Neural cell (in vitro differentiated cells): ENCODE data around the gene CRB3. TPM values are rescaled to one million over a fixed set of nuclear protein-coding genes. Genes with fewer than 3 reads are reported as not detected.

ENCODE experiments used
- H2AFZ ChIP-seq: fragments of 200-600, 300-800 bp; sonication (generic), shearing (Covaris generic); 2 replicates; pipeline ENCODE4 v1.6.0; 2014; ENCODE audit warnings: low read depth, mild to moderate bottlenecking, antibody characterized with exemption, low read length, moderate library complexity
- H3F3A ChIP-seq: fragments of 200-600 bp; shearing (Covaris generic); 2 replicates; pipeline ENCODE4 v1.6.1; 2016; ENCODE audit warnings: mild to moderate bottlenecking, moderate library complexity, mixed read lengths, antibody characterized with exemption, low read length; ENCODE audit not compliant: insufficient read depth, poor library complexity, severe bottlenecking
- H3K27ac ChIP-seq: fragments of 200-600, 300-800 bp; sonication (generic), shearing (Covaris generic); 2 replicates; pipeline ENCODE4 v1.5.1; 2014; ENCODE audit warnings: mild to moderate bottlenecking, low read length, moderate library complexity
- H3K27me3 ChIP-seq: fragments of 300-800, 200-600 bp; sonication (generic), shearing (Covaris generic); 2 replicates; pipeline ENCODE4 v1.6.0; 2014; ENCODE audit warnings: mild to moderate bottlenecking, low read depth, low read length, moderate library complexity; ENCODE audit not compliant: insufficient read depth
- H3K36me3 ChIP-seq: fragments of 300-800, 200-600 bp; sonication (generic), shearing (Covaris generic); 2 replicates; pipeline ENCODE4 v1.5.1; 2014; ENCODE audit warnings: mild to moderate bottlenecking, antibody characterized with exemption, low read length, moderate library complexity; ENCODE audit not compliant: insufficient read depth
- H3K4me2 ChIP-seq: fragments of 300-800, 200-600 bp; sonication (generic), shearing (Covaris generic); 2 replicates; pipeline ENCODE4 v1.6.0; 2014; ENCODE audit warnings: mild to moderate bottlenecking, low read length
- H3K4me3 ChIP-seq: fragments of 300-800, 200-600 bp; sonication (generic), shearing (Covaris generic); 2 replicates; pipeline ENCODE4 v1.5.1; 2014; ENCODE audit warnings: mild to moderate bottlenecking, low read length, moderate library complexity
- H3K79me2 ChIP-seq: fragments of 200-600 bp; shearing (Covaris generic); replicated peaks from 2 replicates; pipeline ENCODE4 v1.6.0; 2014; ENCODE audit warnings: mild to moderate bottlenecking, low read length, moderate library complexity; ENCODE audit not compliant: insufficient read depth
- H3K9ac ChIP-seq: fragments of 300-800, 200-600 bp; sonication (generic), shearing (Covaris generic); 2 replicates; pipeline ENCODE4 v1.6.1; 2016; ENCODE audit warnings: mild to moderate bottlenecking, low read length, mixed read lengths
- H3K9me2 ChIP-seq: fragments of 200-600 bp; shearing (Covaris generic); 2 replicates; pipeline ENCODE4 v1.6.1; 2016; ENCODE audit warnings: mild to moderate bottlenecking, low read length, mixed read lengths; ENCODE audit not compliant: insufficient read depth
- H3K9me3 ChIP-seq: fragments of 200-600, 300-800 bp; sonication (generic), shearing (Covaris generic); 2 replicates; pipeline ENCODE4 v1.6.1; 2016; ENCODE audit warnings: mild to moderate bottlenecking, mixed run types, low read length, moderate library complexity, mixed read lengths
- H4K20me1 ChIP-seq: fragments of 200-600 bp; shearing (Covaris generic); 2 replicates; pipeline ENCODE4 v1.6.1; 2016; ENCODE audit warnings: mild to moderate bottlenecking, mixed run types; ENCODE audit not compliant: insufficient read depth
- CTCF ChIP-seq: fragments of 450-650 bp; IDR thresholded peaks from 2 replicates; pipeline ENCODE4 v1.5.1; 2014; ENCODE audit warnings: antibody characterized with exemption, mild to moderate bottlenecking, moderate library complexity; ENCODE audit not compliant: poor library complexity, severe bottlenecking
- EP300 ChIP-seq: fragments of 450-650 bp; conservative IDR thresholded peaks from 2 replicates; pipeline ENCODE4 v1.6.1; 2014; ENCODE audit warnings: antibody characterized with exemption, mild to moderate bottlenecking, moderate library complexity; ENCODE audit not compliant: poor library complexity, severe bottlenecking
- EZH2 ChIP-seq: fragments of 200-600, 300-800 bp; shearing (Covaris generic), sonication (generic); IDR thresholded peaks from 2 replicates; pipeline ENCODE4 v1.6.1; 2014; ENCODE audit warnings: antibody characterized with exemption, low read length, borderline replicate concordance, mild to moderate bottlenecking; ENCODE audit not compliant: insufficient read depth, poor library complexity, severe bottlenecking
- MXI1 ChIP-seq: fragments of 450-650 bp; conservative IDR thresholded peaks from 2 replicates; pipeline ENCODE4 v1.6.1; 2014; ENCODE audit warnings: antibody characterized with exemption, mild to moderate bottlenecking; ENCODE audit not compliant: poor library complexity, severe bottlenecking
- POLR2AphosphoS5 ChIP-seq: IDR thresholded peaks from 2 replicates; pipeline ENCODE4 v1.6.1; 2012
- RAD21 ChIP-seq: fragments of 450-650 bp; conservative IDR thresholded peaks from 2 replicates; pipeline ENCODE4 v1.6.1; 2014; ENCODE audit warnings: antibody characterized with exemption, mild to moderate bottlenecking, moderate library complexity
- REST ChIP-seq: IDR thresholded peaks from 2 replicates; pipeline ENCODE4 v1.6.1; 2012; ENCODE audit warnings: borderline replicate concordance
- SMC3 ChIP-seq: fragments of 450-650 bp; conservative IDR thresholded peaks from 2 replicates; pipeline ENCODE4 v1.6.1; 2014; ENCODE audit warnings: antibody characterized with exemption, mild to moderate bottlenecking, moderate library complexity; ENCODE audit not compliant: poor library complexity
- TAF1 ChIP-seq: IDR thresholded peaks from 2 replicates; pipeline ENCODE4 v1.6.1; 2012; ENCODE audit warnings: low read depth
- polyA plus RNA-seq: library from polyadenylated mRNA; depleted of rRNA; stranded (reverse); fragments of >200 nt; gene quantifications from 2 replicates; pipeline ENCODE4 v1.2.3, GENCODE V29; 2014

CRB3 gene
- polyA plus RNA-seq, 1 donor from 2014 or later = 0.43 TPM

GRCh38 chr19:6482343-6482686 is 18.2 kb downstream of the CRB3 start:
- H3K79me2 ChIP-seq = no peaks in the 10 kb centered on the region
- H2AFZ ChIP-seq = no peak overlapping the region
- no peak overlapping the region for H3K4me2 ChIP-seq
- no peak overlapping the region for H3K4me3 ChIP-seq
- H4K20me1 ChIP-seq = no peaks in the 10 kb centered on the region
- no peaks in the 10 kb centered on the region for H3K36me3 ChIP-seq
- H3K27me3 ChIP-seq = no peaks in the 10 kb centered on the region
- H3K27ac ChIP-seq = no peak overlapping the region
- H3K9me2 ChIP-seq = no peaks in the 10 kb centered on the region
- no peak for TF ChIP-seq EZH2
- no peak for TF ChIP-seq MXI1
- TF ChIP-seq POLR2AphosphoS5 = no peak
- no peak for TF ChIP-seq CTCF
- no peak for TF ChIP-seq RAD21
- TF ChIP-seq REST = no peak
- no peaks in the 10 kb centered on the region for H3F3A ChIP-seq
- no peaks in the 10 kb centered on the region for H3K9me3 ChIP-seq
- H3K9ac ChIP-seq = no peak overlapping the region

- Histone ChIP-seq H4K20me1 (no peaks in the 10 kb centered on the region), H3K9ac (no peak overlapping the region), H3K4me2 (no peak overlapping the region), H2AFZ (no peak overlapping the region), H3K9me3 (no peaks in the 10 kb centered on the region), H3K36me3 (no peaks in the 10 kb centered on the region), H3F3A (no peaks in the 10 kb centered on the region), H3K4me3 (no peak overlapping the region), H3K9me2 (no peaks in the 10 kb centered on the region), H3K79me2 (no peaks in the 10 kb centered on the region), H3K27ac (no peak overlapping the region), H3K27me3 (no peaks in the 10 kb centered on the region)
- TF ChIP-seq POLR2AphosphoS5 (peak; percentile 33), EP300 (no peak)
These were observed 19.2 kb downstream of the CRB3 start for GRCh38 chr19:6483235-6483634.

GRCh38 chr19:6484230-6484629 is 20.2 kb downstream of the CRB3 start:
- Histone ChIP-seq H4K20me1 (no peaks in the 10 kb centered on the region), H3F3A (no peaks in the 10 kb centered on the region), H3K36me3 (no peaks in the 10 kb centered on the region), H3K4me2 (no peak overlapping the region), H3K27me3 (no peaks in the 10 kb centered on the region), H3K4me3 (no peak overlapping the region), H3K9me2 (no peaks in the 10 kb centered on the region), H2AFZ (no peak overlapping the region), H3K9me3 (no peaks in the 10 kb centered on the region), H3K27ac (no peak overlapping the region), H3K79me2 (no peaks in the 10 kb centered on the region), H3K9ac (no peak overlapping the region)
- TF ChIP-seq EP300 (no peak), POLR2AphosphoS5 (no peak), CTCF (no peak), RAD21 (no peak), TAF1 (no peak), REST (no peak), SMC3 (no peak), EZH2 (no peak), MXI1 (no peak)
